OCI-LY3 (cell line): ENCODE data around the gene SLC6A9.

Experiments used
- H2AFZ ChIP-seq: fragments of 200-600, 300-600 bp; shearing (Covaris generic); 2 replicates; pipeline ENCODE4 v1.6.0; 2014; ENCODE audit warnings: antibody characterized with exemption, low read depth, low read length
- H3K27ac ChIP-seq: fragments of 200-600, 300-600 bp; sonication (generic); 2 replicates; pipeline ENCODE4 v1.5.1; 2014; ENCODE audit warnings: mild to moderate bottlenecking, low read length, moderate library complexity, mixed read lengths
- H3K27me3 ChIP-seq: fragments of 200-600, 300-600 bp; sonication (generic); 2 replicates; pipeline ENCODE4 v1.6.1; 2014; ENCODE audit warnings: low read depth, low read length, mixed read lengths
- H3K36me3 ChIP-seq: fragments of 200-600, 300-600 bp; sonication (generic); replicated peaks from 2 replicates; pipeline ENCODE3; 2014; ENCODE audit warnings: low read depth, low read length, mixed read lengths
- H3K4me1 ChIP-seq: fragments of 300-600, 200-600 bp; sonication (generic); 2 replicates; pipeline ENCODE4 v1.6.1; 2014; ENCODE audit warnings: low read length, mixed read lengths
- H3K4me2 ChIP-seq: fragments of 200-600, 300-600 bp; sonication (generic); 2 replicates; pipeline ENCODE4 v1.6.1; 2014; ENCODE audit warnings: low read length, mixed read lengths
- H3K4me3 ChIP-seq: fragments of 300-600, 200-600 bp; sonication (generic); 2 replicates; pipeline ENCODE4 v1.5.1; 2014; ENCODE audit warnings: antibody characterized with exemption, mild to moderate bottlenecking, low read length, moderate library complexity
- H3K79me2 ChIP-seq: fragments of 300-600, 200-600 bp; shearing (Covaris generic); 2 replicates; pipeline ENCODE4 v1.6.1; 2014; ENCODE audit warnings: mild to moderate bottlenecking, low read length, mixed read lengths
- H3K9ac ChIP-seq: fragments of 300-600, 200-600 bp; shearing (Covaris generic); 2 replicates; pipeline ENCODE4 v1.6.0; 2014; ENCODE audit warnings: mild to moderate bottlenecking, low read length, moderate library complexity
- H3K9me3 ChIP-seq: fragments of 200-600, 300-600 bp; shearing (Covaris generic); 2 replicates; pipeline ENCODE4 v1.6.1; 2014; ENCODE audit warnings: low read length, mixed read lengths; ENCODE audit not compliant: insufficient read depth
- H4K20me1 ChIP-seq: fragments of 200-600, 300-600 bp; sonication (generic); 2 replicates; pipeline ENCODE4 v1.6.1; 2016; ENCODE audit warnings: low read length, mixed read lengths; ENCODE audit not compliant: insufficient read depth
- EZH2phosphoT487 ChIP-seq: fragments of 200-600 bp; shearing (Covaris generic); IDR thresholded peaks from 2 replicates; pipeline ENCODE4 v1.6.1; 2018; ENCODE audit warnings: antibody characterized with exemption, mixed run types, low read depth
- TF ChIP-seq, protein P1 (sequence below): fragments of 200-600, 300-600 bp; sonication (generic); IDR thresholded peaks from 2 replicates; pipeline ENCODE4 v1.5.1; 2014; ENCODE audit warnings: antibody characterized with exemption, low read length, low read depth

Gene SLC6A9

DNA sequence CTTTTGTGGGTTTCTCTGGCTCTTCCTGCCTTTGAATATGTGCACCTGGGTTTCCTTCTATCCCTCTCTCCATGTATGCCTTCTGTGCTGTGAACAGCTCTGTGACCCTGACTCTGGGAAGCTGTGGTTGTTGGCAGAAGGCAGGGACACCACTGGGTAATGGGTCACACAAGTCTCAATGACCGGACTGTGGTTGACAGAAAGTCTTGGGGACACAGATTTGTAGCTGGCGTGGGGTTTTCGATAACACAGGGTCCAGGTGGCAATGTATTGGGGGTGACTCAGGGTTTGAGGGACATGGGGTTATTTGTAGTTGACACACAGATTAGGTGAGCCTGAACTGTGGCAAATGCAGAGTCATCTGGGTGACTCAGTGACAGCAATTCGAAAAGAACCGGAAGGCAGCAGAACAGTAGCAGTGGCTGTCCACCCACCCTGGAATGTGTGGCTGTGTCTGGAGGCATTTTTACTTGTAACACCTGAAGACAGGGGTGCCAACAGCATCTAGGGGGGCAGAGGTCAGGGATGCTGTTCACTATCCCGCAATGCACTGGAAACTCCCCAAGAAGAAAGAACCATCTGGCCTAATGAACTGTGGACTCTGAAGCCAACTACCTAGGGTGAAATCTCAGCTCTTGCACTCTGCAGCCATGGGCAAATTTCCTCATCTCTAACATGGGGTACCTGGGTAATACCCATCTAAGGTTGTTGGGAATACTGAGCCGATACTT lies 13.0 kb upstream of the SLC6A9 start:
- Histone ChIP-seq H2AFZ (no peak overlapping the region), H3K27me3 (no peaks in the 10 kb centered on the region), H4K20me1 (no peaks in the 10 kb centered on the region), H3K79me2 (no peaks in the 10 kb centered on the region), H3K4me1 (peaks cover 15% of the 10 kb centered on the region), H3K4me2 (no peak overlapping the region), H3K36me3 (no peaks in the 10 kb centered on the region), H3K9me3 (no peaks in the 10 kb centered on the region), H3K9ac (no peak overlapping the region), H3K27ac (no peak overlapping the region), H3K4me3 (no peak overlapping the region)
- no peak for TF ChIP-seq EZH2phosphoT487
- TF ChIP-seq, protein P1, sequence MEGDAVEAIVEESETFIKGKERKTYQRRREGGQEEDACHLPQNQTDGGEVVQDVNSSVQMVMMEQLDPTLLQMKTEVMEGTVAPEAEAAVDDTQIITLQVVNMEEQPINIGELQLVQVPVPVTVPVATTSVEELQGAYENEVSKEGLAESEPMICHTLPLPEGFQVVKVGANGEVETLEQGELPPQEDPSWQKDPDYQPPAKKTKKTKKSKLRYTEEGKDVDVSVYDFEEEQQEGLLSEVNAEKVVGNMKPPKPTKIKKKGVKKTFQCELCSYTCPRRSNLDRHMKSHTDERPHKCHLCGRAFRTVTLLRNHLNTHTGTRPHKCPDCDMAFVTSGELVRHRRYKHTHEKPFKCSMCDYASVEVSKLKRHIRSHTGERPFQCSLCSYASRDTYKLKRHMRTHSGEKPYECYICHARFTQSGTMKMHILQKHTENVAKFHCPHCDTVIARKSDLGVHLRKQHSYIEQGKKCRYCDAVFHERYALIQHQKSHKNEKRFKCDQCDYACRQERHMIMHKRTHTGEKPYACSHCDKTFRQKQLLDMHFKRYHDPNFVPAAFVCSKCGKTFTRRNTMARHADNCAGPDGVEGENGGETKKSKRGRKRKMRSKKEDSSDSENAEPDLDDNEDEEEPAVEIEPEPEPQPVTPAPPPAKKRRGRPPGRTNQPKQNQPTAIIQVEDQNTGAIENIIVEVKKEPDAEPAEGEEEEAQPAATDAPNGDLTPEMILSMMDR = no peak

DNA sequence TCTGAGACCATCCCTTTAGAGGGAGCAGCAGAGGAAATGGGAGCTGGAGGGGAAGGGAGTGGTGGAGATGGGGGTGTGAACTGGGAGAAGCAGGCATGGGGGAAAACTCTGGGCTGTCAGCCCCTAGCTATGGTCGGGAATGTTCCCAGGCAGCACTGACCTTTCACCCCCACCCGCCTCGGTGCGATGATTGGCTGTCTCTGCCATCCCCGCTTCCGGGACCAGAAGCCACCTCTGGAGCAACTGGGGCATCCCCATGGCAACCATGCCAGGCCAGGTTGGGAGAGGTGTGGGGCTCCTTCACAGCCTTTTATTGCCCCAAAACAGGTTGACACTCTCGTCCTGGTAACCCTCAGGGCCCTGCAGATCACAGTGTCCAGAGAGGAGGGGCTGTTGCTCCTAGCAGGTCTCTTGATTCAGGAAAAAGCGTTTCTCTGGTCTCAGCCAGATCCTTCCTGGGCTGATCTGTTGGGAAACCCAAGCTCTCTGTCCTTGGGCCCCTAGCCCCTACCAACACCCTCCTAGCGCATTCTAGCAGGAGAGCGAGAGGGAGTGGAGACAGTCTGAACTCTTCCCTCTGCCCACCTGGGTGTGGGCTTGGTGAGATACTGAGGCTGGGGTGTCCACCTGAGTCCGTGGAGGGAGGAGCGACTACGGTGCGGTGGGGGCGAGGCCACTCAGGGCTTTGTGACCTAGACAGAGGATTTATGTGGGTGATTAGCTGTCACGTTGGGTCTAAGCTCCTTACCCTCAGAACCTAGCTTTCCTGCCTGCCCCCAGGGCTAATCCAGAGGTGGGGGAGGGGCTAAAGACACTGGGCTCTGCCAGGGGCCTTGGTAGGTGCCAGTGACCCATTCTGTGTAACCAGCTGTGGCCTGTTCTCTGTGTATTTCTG lies 12.2 kb upstream of the SLC6A9 start:
- Histone ChIP-seq H3K36me3 (no peaks in the 10 kb centered on the region), H3K4me3 (no peak overlapping the region), H3K9ac (no peak overlapping the region), H3K27me3 (no peaks in the 10 kb centered on the region), H4K20me1 (no peaks in the 10 kb centered on the region), H3K79me2 (no peaks in the 10 kb centered on the region), H3K4me1 (peaks cover 15% of the 10 kb centered on the region), H2AFZ (no peak overlapping the region), H3K27ac (no peak overlapping the region), H3K9me3 (no peaks in the 10 kb centered on the region), H3K4me2 (no peak overlapping the region)
- no peak for TF ChIP-seq EZH2phosphoT487
- TF ChIP-seq, protein P1 = no peak

DNA sequence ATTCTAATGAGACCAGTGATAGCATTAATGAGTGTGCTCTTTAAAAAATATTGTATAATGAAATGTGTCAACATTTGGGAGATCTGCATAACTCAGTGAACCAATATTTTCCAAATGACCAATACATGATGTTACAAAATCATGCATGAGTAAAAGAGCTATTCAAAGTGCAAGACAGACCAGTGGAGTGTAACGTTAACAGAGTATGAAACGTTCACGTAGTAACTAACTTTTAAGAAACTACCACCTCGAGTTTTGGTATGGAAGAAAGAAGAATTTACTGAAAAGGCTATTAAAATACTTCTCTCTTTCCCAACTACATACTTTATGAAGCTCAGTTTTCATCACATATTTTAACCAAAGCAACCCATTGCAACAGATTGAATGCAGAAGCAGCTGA lies 9.6 kb upstream of the SLC6A9 start:
- H4K20me1 ChIP-seq = no peaks in the 10 kb centered on the region
- H3K9me3 ChIP-seq = no peaks in the 10 kb centered on the region
- no peaks in the 10 kb centered on the region for H3K79me2 ChIP-seq
- no peak overlapping the region for H3K9ac ChIP-seq
- H3K27ac ChIP-seq = peak overlapping the region; percentile 22; the same call in 1 of the 2 replicates
- TF ChIP-seq EZH2phosphoT487 = no peak
- TF ChIP-seq, protein P1 = no peak
- H2AFZ ChIP-seq = no peak overlapping the region
- H3K4me1 ChIP-seq = peaks cover 21% of the 10 kb centered on the region
- no peaks in the 10 kb centered on the region for H3K36me3 ChIP-seq
- H3K27me3 ChIP-seq = no peaks in the 10 kb centered on the region
- H3K4me2 ChIP-seq = peak overlapping the region; percentile 48
- peak overlapping the region; percentile 3; the same call in 1 of the 2 replicates for H3K4me3 ChIP-seq

DNA sequence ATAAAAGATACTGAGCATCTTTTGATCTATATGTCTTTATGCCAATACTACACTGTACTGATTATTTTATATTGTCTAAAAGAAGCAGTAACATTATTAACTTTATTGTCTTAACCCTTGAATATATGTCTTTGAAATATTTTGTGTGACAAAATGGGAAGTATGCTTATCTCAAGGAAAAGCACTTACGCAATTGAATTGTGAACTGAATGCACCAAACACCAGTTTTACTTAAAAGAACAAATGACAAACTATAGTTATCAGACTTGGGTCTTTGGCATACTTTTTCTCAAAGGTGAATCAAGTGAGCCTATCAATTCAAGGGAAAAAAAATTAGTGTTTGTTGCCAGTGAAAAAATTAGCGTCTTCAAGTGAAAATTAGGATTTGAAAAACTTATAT lies 9.2 kb upstream of the SLC6A9 start:
- H3K4me3 ChIP-seq = peak overlapping the region; percentile 3; the same call in 1 of the 2 replicates
- no peak overlapping the region for H3K9ac ChIP-seq
- peaks cover 21% of the 10 kb centered on the region for H3K4me1 ChIP-seq
- TF ChIP-seq, protein P1 = no peak
- TF ChIP-seq EZH2phosphoT487 = no peak
- H3K4me2 ChIP-seq = peak overlapping the region; percentile 48
- no peak overlapping the region for H3K27ac ChIP-seq
- no peaks in the 10 kb centered on the region for H3K9me3 ChIP-seq
- no peak overlapping the region for H2AFZ ChIP-seq
- H4K20me1 ChIP-seq = no peaks in the 10 kb centered on the region
- no peaks in the 10 kb centered on the region for H3K79me2 ChIP-seq
- no peaks in the 10 kb centered on the region for H3K36me3 ChIP-seq
- no peaks in the 10 kb centered on the region for H3K27me3 ChIP-seq
